Stimulated activated CD8-positive, alpha-beta memory T cell treated with anti-CD3 and anti-CD28 coated beads, Interleukin-12 subunit alpha, Interleukin-12 subunit beta, amount 100 ng/mL, for 24 hours (primary cell): Measurements from ENCODE around the gene PAOX.
A peak's percentile ranks its signal among the peaks of the same experiment; 100 is the strongest.
"Not testable (repeated sequence)": the region's sequence is repeated elsewhere in the genome, so short reads cannot be mapped to it uniquely, and the experiment has no call there.

ENCODE experiments used
- DNase-seq: peaks from one replicate; pipeline ENCODE4 v3.0.0-alpha.2; 2020; ENCODE audit errors: extremely low read depth

PAOX gene

DNA sequence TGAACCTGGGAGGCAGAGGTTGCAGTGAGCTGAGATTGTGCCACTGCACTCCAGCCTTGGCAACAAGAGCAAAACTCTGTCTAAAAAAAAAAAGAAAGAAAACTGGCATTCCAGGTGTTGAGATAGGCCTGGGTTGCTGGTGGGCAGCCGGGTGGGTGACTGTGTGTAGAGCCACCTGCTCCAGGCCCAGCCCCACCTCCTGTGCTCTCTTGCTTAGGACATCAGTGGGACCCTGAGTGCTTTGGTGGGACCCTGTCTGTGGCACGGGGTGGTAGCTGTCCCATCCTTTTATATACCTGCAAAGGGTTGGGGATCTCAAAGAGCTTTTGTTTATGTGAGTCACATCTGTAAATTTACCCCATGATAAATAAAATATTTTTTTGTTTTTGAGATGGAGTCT is 6.2 kb downstream of the PAOX start:
- no peak for DNase-seq

DNA sequence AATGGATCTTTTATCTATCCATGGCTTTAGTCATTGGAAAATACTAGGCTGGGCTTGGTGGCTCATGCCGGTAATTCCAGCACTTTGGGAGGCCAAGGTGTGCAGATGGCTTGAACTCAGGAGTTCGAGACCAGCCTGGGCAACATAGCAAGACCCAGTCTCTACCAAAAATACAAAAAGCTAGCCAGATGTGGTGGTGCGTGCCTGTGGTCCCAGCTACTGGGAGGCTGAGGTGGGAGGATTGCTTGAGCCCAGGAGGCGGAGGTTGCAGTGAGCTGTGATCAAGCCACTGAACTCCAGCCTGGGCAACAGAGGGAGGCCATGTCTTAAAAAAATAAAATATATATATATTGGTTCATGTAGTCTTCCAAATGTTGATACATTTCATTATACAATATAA is 7.9 kb downstream of the PAOX start:
- not testable (repeated sequence) for DNase-seq

GRCh38 chr10:133388236-133388972 is 9.3 kb downstream of the PAOX start:
- no peak for DNase-seq

DNA sequence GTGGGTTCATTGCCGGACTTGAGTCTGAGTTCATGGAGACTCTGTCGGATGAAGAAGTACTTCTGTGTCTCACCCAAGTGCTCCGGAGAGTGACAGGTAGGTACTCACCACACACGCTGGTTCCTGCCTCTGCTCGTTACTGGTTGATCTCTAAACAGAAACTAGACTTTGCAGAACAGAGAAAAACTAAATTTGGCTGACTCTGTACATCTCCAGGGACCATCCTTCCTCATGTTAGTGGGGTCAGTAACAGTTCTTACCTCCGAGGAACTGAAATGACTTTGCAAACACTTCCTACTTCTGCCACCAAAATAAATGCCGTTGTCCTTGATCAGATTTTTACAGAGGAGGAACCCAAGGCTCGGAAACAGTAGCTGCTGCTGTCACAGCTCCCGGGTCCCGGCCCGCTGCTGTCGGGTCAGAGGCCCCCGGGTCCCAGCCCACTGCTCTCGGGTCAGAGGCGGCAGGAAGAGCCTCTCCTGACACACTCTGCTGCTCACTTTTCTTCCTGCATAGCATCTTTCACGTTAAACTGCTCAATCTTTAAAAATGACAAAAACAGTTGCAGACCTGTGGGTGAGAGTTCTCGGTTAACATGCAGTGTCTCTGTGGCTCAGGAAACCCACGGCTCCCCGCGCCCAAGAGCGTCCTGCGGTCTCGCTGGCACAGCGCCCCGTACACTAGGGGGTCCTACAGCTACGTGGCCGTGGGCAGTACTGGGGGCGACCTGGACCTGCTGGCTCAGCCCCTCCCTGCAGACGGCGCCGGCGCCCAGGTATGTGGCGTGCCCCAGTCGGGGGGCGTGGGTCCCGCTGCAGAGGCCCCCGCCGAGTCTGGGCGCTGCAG is 10.1 kb downstream of the PAOX start:
- no peak for DNase-seq

- DNase-seq = no peak
These were observed 11.7 kb downstream of the PAOX start for GRCh38 chr10:133390597-133391248.

GRCh38 chr10:133391249-133391635 is 12.2 kb downstream of the PAOX start:
- DNase-seq = no peak

DNA sequence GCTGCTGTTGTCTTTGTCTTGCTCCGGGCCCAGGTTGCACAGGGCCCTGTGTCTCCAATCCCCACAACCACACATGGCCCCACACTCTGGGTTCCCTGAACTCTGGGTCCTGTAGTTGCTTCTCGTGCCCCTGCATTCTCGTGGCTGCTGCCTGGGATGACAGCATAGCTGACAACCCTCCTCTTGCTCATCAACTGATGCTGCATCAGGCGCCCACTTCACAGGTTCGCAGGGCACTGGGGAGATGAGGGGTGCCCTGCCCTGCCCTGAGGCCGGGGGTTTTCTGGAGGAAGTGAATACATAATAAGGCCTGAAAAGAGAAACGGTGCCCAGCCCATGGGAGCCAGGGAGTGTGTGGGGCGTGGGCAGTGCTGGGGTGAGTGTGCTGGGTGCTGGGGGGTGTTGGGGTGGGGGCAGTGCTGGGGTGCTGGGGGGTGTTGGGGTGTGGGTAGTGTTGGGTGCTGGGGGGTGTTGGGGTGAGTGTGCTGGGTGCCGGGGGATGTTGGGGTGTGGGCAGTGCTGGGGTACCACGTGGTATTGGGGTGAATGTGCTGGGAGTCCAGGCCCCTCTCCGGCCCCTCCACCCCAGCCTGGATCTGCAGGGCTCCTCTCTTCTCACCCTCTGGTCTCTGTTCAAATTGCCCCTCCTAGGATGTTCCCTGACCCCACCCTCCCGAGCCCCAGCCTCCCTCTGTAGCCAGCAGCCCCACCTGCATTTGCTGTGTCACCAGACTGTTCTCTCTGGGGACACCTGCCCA is 12.9 kb downstream of the PAOX start:
- DNase-seq = no peak

- no peak for DNase-seq
These were observed 14.5 kb downstream of the PAOX start for GRCh38 chr10:133393401-133394063.

DNA sequence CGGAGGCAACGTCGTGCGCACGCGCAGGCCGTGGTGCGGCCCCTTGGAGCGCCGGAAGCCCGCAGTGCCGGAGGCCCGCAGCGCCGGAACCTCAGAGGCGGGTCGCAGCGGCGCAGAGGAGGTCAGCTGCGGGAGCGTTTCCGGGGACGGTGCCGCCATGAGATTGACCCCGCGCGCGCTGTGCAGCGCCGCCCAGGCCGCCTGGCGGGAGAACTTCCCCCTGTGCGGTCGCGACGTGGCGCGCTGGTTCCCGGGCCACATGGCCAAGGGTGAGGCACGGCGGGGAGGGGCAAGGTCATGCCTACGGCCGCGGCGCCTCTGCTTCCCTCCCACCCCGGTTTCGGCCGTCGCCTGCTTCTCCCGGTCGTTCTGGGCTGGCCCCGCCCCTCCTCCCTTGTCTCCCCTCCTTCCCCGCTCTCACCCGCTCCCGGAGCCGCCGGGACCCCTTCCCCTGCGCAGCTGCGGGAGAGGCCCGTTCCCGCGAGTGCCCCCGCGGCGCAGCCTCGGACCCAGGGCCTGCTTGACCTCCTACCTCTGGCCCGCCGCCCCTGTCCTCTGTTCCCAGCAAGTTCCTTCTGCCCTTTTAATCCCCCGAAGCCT is 15.1 kb downstream of the PAOX start, which contains the start of gene MTG1:
MTG1 (plus strand) TSS at position 94 of the 600 bp plus-strand sequence; CDS start at position 158, 64 bp downstream.
- peak; percentile 84 for DNase-seq

DNA sequence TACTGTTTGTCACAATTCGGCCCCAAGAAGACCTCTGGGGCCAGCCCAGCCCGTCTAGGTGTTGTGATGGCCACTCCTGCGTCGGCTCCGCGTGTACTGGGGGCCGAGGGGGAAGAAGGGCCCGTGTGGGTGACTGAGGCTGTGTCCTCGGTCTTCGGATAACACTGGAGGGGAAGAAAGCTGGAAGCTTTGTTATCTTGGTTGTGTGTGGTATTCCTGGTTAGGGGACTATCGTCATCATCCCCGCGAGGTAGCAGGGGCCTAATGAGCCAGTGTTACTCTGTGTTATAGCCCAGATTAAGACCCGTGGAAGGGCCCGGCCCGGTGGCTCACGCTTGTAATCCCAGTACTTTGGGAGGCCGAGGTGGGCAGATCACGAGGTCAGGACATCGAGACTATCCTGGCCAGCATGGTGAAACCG is 15.7 kb downstream of the PAOX start:
- no peak for DNase-seq

GRCh38 chr10:133396035-133396624 is 17.1 kb downstream of the PAOX start:
- no peak for DNase-seq

DNA sequence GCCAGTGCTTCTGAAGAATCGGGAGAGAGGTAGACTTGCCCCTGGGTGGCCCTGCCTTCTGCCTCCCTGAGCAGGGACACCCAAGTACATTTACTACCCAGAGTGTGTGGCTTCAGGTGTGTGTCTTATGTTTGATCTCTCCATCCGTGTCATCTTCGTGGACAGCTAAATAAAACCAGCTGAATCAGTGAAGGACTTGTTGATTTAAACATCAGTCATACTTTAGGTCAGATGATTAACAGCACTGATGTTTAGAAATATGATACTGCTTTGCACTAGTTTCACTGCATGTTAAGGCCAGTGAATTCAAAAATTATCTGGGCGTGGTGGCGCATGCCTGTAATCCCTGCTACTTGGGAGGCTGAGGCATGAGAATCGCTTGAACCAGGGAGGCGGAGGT is 18.9 kb downstream of the PAOX start:
- no peak for DNase-seq

DNA sequence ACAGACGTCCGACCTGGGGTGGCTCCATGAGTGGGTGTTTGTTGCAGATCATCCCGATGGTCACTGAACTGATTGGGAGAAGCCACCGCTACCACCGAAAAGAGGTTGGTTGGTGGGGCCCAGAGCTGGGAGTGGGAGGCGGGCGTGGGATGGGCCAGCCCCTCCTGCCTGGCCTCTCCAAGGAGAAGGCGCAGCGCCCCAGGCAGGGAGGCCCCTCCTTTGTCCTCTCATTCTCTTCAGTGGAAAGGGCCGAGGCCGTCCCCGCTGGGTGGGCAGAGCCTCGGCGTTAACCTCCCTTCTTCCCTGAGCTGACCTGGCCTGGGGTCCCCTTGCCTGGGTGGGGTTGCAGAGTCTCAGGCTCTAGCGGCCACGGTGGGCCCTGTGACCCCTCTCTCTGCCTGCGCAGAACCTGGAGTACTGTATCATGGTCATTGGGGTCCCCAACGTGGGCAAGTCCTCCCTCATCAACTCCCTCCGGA is 20.1 kb downstream of the PAOX start:
- no peak for DNase-seq

DNA sequence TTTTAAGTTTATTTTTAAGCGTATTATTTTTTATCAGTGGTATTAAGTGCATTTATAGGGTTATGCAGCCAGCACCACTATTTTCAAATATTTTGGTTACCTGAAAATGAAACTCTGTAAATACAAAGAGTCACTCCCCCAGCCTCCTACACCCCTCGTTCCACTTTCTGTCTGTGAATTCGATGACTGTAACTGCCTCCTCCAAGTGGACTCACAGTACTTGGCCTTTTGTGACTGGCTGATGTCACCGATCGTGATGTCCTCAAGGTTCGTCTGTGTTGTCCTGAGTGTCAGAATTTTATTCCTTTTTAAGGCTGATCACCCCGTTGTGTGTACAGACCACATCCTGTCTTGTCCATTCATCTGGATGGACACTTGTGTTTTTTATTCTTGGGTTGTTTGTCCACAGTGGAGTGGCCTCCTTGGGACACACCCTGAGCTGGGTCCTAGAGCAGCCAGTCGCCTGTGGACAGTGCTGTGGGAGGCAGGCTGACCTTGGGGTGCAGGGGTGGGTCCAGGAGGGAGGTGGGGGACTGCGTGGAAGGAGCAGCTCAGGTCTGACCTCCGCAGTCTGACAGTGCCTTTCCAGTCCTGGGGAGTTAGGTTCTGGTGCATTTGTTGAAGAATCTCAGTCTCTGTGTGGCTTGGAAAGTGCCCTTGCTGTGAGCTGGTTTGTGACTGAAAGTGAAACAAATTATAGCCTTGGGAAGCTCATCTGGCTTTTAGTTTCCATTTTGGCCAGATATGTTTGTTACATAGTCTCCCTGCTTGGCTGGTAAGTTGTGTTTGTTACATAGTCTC is 21.8 kb downstream of the PAOX start:
- DNase-seq = no peak

DNA sequence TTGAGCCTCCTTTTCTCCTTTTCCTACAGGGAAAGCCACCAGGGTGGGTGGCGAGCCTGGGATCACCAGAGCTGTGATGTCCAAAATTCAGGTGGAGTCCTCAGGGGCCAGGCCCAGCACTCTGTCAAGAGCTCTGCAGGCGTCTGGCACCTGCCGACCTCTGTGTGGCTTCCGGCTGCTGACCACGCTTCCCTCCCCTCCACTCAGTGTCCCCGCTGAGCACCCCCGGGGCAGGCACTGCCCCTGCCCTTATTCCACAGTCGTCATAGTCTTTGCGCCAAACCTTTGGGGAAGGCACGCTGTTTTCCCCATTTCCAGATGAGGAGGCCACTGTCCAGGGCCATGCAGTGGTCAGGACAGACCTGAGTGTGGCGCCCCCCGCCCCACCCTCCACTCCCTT is 22.4 kb downstream of the PAOX start:
- no peak for DNase-seq

- no peak for DNase-seq
These were observed 23.1 kb downstream of the PAOX start for GRCh38 chr10:133401981-133402725.

DNA sequence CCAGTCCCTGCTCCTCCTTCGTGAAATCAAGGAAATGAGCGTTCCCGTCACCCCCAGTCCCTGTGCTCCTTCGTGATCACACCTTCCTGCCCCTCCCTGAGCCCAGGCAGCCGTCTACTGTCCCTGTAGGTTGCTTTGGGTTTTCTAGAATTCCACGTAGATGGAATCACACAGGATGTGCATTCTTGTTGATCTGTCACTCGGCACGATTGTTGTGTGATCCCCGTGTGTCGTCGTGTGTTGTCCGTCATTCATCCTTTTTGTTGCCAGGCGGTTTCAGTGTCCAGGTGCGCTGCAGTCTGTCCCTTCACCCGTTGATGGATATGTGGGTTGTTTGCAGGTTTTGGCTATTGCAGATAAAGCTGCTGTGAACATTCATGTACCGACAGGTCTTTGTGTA is 24.3 kb downstream of the PAOX start:
- no peak for DNase-seq

DNA sequence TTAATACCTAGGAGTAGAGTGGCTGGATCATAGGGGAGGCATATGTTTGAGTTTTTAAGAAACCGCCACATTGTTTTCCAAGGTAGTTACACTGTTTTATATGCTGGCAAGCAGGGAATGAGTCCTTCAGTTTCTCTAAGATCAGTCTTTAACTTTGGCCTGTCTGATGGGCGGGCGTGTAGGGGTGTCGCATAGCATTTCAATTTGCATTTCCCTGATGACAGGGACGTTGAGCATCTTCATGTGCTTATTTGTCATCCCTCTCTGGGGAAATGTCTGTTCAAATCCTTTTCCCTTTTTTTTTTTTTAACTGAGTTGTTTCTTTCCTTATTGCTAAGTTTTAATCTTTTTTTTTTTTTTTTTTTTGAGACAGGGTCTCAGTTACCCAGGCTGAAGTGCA is 24.7 kb downstream of the PAOX start:
- no peak for DNase-seq

DNA sequence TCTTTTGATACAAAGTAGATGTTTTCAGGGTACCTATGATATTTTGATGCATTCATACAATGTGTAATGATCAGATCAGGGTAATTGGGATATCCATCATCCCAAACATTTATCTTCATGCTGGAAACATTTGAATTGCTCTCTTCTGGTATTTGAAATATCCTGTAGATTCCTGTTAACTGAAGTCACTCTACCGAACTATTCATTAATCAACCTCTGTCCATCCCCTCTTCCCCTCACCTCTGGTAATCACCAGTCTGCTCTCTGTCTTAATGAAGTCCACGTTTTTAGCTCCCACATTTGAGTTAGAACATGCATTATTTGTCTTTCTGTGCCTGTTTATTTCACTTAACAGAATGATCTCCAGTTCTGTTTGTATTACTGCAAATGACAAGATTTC is 26.2 kb downstream of the PAOX start:
- DNase-seq = no peak
